ENCODE results near the gene DBT. TPM values are rescaled to one million over a fixed set of nuclear protein-coding genes. Genes with fewer than 3 reads are reported as not detected.
"Not testable (repeated sequence)": the region's sequence is repeated elsewhere in the genome, so short reads cannot be mapped to it uniquely, and the experiment has no call there.

Gene DBT
- 10 to 100 TPM; 13.8 to 14.5 TPM for total RNA-seq
- long read RNA-seq, full-length matches to known transcripts: 3 of 11 reads
- long read RNA-seq, partial matches to known transcripts: 1 of 11 reads
- long read RNA-seq, other reads (novel, unspliced or antisense): 7 of 11 reads

DNA sequence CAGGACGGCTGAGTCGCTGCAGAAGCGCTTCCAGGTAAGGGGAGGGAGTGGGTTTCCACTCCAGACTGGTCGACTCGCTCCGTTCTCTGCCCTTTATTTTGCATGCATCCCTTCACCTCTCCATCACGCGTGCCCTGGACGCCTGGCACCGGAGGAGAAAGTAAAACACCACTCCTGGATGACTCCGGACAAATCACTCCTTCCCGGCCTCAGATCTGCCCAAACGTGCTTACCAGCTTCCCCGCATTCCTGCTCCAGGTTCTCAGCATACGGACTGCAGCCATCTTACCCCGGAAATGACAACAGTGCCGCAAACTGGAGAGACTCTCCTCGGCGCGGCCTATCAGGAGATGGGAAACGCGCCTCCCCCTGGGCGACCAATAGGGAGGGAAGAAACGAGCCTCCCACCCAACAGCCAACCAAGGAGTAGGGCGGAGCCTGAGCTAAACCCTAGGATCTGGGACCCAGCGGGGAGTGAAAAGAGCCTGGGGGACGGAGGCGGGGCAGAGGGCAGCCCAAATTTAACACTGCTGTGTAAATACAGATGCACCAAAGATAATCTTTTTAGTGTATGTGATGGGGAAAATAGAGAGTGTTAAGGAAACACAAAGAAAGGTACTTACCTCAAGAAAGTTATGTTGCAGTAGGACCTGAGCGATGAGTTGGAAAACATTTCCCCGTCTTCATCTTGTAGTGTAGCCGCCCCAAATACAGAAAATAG is at the start of gene DBT:
TSS of gene DBT (minus strand) at position 298 of the 721 bp plus-strand sequence. CDS start at position 284, 14 bp downstream.
- ATAC-seq: peak; percentile 100
- peak; percentile 93 to 97 for DNase-seq
- intact Hi-C loops (cut with DNase I, micrococcal nuclease): no loop called here

GRCh38 chr1:100298512-100298911 is 48.9 kb upstream of the DBT start:
- intact Hi-C loops (cut with DNase I, micrococcal nuclease): loop anchor here in 1 of 2 donors (10.0 kb wide), 1 partner anchor 146 kb away; no protein-coding TSS in a partner anchor
- ATAC-seq (no peak), DNase-seq (no peak)

DNA sequence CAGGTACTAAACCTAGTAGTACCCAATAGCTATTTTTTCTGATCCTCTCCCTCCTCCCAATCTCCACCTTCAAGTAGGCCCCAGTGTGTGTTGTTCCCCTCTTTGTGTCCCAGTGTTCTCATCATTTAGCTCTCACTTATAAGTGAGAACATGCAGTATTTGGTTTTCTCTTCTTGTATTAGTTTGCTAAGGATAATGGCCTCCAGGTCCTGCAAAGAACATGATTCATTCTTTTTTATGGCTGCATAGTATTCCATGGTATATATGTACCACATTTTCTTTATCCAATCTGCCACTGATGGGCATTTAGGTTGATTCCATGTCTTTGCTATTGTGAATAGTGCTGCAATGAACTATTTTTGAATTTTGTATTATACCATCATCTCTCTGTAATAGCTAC is 47.4 kb upstream of the DBT start:
- not testable (repeated sequence) for ATAC-seq, DNase-seq
- intact Hi-C loops (cut with DNase I, micrococcal nuclease): loop anchor here in 1 of 2 donors (10.0 kb wide), 1 partner anchor 148 kb away; no protein-coding TSS in a partner anchor

DNA sequence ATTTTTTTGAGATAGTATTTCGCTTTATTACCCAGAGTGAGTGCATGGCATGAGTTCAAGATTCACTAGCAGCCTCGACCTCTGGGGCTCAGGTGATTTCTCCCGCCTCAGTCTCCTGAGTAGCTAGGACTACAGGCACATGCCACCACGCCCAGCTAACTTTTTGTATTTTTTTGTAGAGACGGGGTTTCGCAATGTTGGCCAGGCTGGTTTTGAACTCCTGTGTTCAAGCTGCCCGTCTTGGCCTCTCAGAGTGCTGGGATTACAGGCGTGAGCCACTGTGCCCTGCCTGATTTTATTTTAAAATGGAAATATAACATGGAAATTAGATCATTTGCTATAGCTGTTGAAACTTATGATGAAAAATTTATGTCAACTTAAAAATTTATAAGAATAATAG is 46.5 kb upstream of the DBT start:
- DNase-seq (no peak), ATAC-seq (no peak)
- intact Hi-C loops (cut with DNase I, micrococcal nuclease): loop anchor here in 1 of 2 donors (10.0 kb wide), 1 partner anchor 149 kb away; no protein-coding TSS in a partner anchor

DNA sequence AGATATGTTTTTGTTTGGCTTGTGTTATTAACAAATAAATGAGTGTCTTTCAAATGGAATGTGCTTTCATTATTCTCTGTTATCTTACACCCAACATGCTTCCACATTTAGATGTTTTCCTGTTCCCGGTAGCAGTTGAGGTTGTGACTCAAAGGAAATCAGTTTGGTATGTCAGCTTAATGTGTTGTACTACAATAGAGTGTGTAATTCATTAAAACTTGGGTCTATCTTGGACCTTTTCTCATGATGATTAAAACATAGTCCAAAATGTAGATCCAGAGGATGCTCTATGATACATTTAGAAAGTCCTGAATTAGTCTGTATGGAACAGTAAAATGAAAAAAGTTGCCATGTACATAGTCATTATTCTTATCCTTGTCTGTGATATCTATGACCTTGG is 43.1 kb upstream of the DBT start:
- no peak for ATAC-seq
- intact Hi-C loops (cut with DNase I, micrococcal nuclease): loop anchor here in 1 of 2 donors (10.0 kb wide), 1 partner anchor 152 kb away; no protein-coding TSS in a partner anchor
- no peak for DNase-seq

DNA sequence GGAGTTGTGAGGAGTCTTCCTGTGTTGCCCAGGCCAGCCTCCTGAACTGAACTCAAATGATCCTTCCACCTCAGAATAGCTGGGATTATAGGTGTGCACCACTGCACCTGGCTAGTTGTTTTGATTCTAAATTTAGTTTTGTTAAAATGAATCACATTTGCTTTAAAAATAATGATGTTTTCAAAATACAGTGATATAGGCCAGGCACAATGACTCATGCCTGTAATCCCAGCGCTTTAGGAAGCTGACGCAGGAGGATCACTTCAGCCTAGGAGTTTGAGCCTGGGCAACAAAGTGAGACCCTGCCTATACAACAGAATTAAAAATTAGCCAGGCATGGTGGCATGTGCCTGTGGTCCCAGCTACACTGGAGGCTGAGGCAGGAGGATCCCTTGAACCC is 40.7 kb upstream of the DBT start:
- intact Hi-C loops (cut with DNase I, micrococcal nuclease): loop anchor here in 1 of 2 donors (10.0 kb wide), 1 partner anchor 155 kb away; no protein-coding TSS in a partner anchor
- DNase-seq: no peak
- ATAC-seq: no peak

DNA sequence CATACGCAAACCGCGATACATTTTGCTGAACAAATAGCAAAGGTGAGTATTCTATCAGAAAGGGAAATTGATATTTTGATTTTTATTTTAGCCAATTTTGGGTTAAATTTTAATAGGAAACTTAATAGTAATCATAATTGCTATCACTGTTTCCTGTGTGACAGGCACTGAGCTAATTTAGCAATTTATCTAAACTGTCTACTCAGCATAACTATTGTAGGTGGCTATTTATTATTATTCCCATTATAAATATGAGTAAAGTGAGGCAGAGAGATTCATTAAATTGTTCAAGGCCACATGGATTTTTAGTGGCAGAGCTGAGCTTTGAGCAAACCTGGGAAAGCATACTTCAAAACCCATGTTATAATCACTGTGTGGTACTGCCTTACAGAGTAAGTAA is 37.5 kb upstream of the DBT start:
- intact Hi-C loops (cut with DNase I, micrococcal nuclease): no loop called here
- ATAC-seq: no peak
- no peak for DNase-seq

DNA sequence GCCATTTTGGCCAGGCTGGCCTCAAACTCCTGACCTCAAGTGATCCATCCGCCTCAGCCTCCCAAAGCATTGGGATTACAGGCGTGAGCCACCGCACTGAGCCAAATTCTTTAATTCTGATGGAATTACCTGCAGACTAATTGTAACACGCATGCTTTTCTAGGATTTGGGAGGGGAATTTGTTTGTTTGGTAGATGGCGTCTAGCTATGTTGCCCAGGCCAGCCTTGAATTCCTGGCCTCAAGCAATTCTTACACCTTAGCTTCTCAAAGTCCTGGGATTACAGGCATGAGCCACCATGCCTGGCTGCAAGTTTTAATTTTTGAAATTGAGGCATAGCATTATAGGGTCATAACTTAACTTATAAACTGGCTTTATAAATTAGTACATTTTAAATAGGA is 35.0 kb upstream of the DBT start:
- DNase-seq: no peak
- ATAC-seq: no peak
- intact Hi-C loops (cut with DNase I, micrococcal nuclease): no loop called here

DNA sequence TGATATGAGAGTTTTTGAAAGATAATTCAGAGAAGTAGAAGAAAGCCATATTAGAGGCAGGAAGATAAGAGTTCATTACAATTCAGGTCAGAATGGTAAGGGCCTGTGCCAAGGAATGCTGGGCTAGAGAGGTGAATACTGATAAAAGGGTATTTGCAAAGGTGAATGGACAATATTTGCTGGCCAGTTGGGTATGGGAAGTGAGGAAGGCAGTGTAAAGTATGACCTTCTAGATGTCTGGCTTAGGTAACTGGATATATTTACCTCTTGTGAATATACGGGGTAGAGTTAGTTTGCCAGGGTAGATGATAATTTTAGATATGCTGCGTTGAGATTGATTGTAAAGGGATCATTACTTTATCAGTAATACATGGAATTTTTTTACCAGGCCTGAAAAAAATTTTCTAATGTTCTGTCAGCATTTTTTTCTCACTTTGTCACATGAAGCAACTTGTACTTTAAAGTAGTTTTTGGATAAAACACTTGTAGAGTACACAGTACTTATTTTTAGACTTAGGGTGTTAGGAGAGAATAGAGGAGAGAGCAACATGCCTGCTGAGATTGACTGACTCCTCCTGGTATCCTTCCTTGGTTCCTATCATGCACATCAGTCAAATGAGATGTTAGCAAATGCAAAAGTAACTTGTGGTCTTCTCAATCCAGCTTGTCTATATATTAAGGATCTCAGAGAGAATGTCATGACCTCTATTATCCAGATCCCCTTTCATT is 30.5 kb upstream of the DBT start:
- intact Hi-C loops (cut with DNase I, micrococcal nuclease): no loop called here
- DNase-seq (no peak), ATAC-seq (no peak)

DNA sequence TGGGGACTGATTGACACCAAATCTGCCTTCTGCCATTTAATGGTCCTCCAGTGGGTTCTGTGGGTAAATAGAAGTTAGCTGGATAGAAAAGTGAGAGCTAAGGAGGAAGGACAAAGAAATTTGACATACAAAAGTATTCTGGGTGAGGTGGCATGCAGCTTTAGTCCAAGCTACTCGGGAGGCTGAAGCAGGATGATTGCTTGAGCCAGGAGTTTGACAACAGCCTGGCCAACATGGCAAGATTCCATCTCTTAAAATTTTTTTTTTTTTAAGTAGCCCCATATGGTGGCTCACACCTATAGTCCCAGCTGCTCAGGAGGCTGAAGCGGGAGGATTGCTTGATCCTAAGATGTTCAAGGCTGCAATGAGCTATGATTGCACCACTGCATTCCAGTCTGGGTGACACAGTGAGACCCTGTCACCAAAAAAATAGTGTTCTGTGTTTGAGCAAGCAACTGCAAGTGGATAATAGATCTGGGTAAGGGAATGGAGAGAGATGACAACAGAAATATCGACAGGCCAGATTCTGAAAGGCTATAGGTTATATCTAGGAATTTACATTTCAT is 29.8 kb upstream of the DBT start:
- intact Hi-C loops (cut with DNase I, micrococcal nuclease): no loop called here
- DNase-seq: no peak
- ATAC-seq: no peak

GRCh38 chr1:100277866-100278265 is 28.2 kb upstream of the DBT start:
- intact Hi-C loops (cut with DNase I, micrococcal nuclease): no loop called here
- no peak for DNase-seq
- ATAC-seq: peak; percentile 52

DNA sequence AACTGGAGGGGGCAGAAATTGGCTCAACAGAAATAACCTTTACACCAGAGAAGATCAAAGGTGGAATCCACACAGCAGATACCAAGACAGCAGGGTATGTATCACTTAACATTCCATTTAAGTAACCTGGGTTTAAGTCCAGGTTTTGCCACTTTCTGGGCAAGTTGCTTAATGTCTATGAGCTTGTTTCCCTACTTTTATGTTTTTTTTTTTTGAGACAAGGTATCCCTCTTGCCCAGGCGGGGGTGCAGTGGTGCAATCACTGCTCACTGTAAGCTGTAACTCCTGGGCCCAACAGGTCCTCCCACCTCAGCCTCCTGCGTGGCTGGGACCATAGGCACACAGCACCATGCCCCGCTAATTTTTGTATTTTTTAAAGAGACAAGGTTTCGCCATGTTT is 18.6 kb upstream of the DBT start:
- DNase-seq (no peak), ATAC-seq (no peak)
- intact Hi-C loops (cut with DNase I, micrococcal nuclease): loop anchor here in 1 of 2 donors (10.0 kb wide), 1 partner anchor 133 kb away; the partner anchor contains the start of genes SASS6 and TRMT13

GRCh38 chr1:100267284-100267683 is 17.6 kb upstream of the DBT start:
- intact Hi-C loops (cut with DNase I, micrococcal nuclease): loop anchor here in 1 of 2 donors (10.0 kb wide), 1 partner anchor 132 kb away; the partner anchor contains the start of genes SASS6 and TRMT13
- ATAC-seq: no peak
- DNase-seq: no peak

GRCh38 chr1:100266741-100267140 is 17.1 kb upstream of the DBT start:
- intact Hi-C loops (cut with DNase I, micrococcal nuclease): loop anchor here in 1 of 2 donors (10.0 kb wide), 1 partner anchor 132 kb away; the partner anchor contains the start of genes SASS6 and TRMT13
- DNase-seq (peak in 1 of 2 donors; percentile 74), ATAC-seq (peak; percentile 86)

- DNase-seq: peak; percentile 96 to 98
- ATAC-seq: peak; percentile 98
- intact Hi-C loops (cut with DNase I, micrococcal nuclease): loop anchor here in 1 of 2 donors (10.0 kb wide), 1 partner anchor 131 kb away; the partner anchor contains the start of genes SASS6 and TRMT13
These were observed 16.5 kb upstream of the DBT start, which contains the start of gene RTCA for GRCh38 chr1:100265931-100266740. TSS of gene RTCA (plus strand) at chr1:100266216. CDS start at chr1:100266376, 160 bp downstream.

- DNase-seq: peak in 1 of 2 donors; percentile 27
- intact Hi-C loops (cut with DNase I, micrococcal nuclease): loop anchor here in 1 of 2 donors (10.0 kb wide), 1 partner anchor 131 kb away; the partner anchor contains the start of genes SASS6 and TRMT13
- ATAC-seq: peak; percentile 27
These were observed 15.9 kb upstream of the DBT start for GRCh38 chr1:100265562-100265930.

- ATAC-seq, DNase-seq: not testable (repeated sequence)
- intact Hi-C loops (cut with DNase I, micrococcal nuclease): loop anchor here in 1 of 2 donors (10.0 kb wide), 1 partner anchor 129 kb away; the partner anchor contains the start of genes SASS6 and TRMT13
These were observed 14.4 kb upstream of the DBT start for GRCh38 chr1:100264081-100264480.

- DNase-seq (no peak), ATAC-seq (no peak)
- intact Hi-C loops (cut with DNase I, micrococcal nuclease): loop anchor here in 1 of 2 donors (10.0 kb wide), 1 partner anchor 127 kb away; the partner anchor contains the start of genes SASS6 and TRMT13
These were observed 12.1 kb upstream of the DBT start for GRCh38 chr1:100261686-100262085.

Data from left colon (tissue), 2 donors.